GM19238 (cell line): ENCODE data around the gene DNAJC24.
A peak's percentile ranks its signal among the peaks of the same experiment; 100 is the strongest.
"Not testable (repeated sequence)": the region's sequence is repeated elsewhere in the genome, so short reads cannot be mapped to it uniquely, and the experiment has no call there.

ENCODE experiments used
- DNase-seq: peaks from one replicate; pipeline ENCODE4 v3.0.0; 2011; ENCODE audit warnings: low spot score; ENCODE audit not compliant: insufficient read length

DNAJC24 gene

GRCh38 chr11:31369348-31370329 is at the start of gene DNAJC24, which contains the start of gene DCDC1:
Gene DNAJC24 (plus strand): TSS chr11:31369860. CDS start chr11:31370749, 889 bp downstream.
Gene DCDC1 (minus strand): TSS chr11:31369739. CDS start chr11:31328280, 41,459 bp downstream.
- peak; percentile 53 for DNase-seq

- not testable (repeated sequence) for DNase-seq
Observed at GRCh38 chr11:31321494-31321893, 48.2 kb upstream of the DNAJC24 start.

GRCh38 chr11:31323145-31323544 is 46.5 kb upstream of the DNAJC24 start:
- no peak for DNase-seq

GRCh38 chr11:31325160-31325559 is 44.5 kb upstream of the DNAJC24 start:
- no peak for DNase-seq

GRCh38 chr11:31326470-31327148 is 43.1 kb upstream of the DNAJC24 start:
- no peak for DNase-seq

- no peak for DNase-seq
Observed at GRCh38 chr11:31327417-31327816, 42.2 kb upstream of the DNAJC24 start.

GRCh38 chr11:31328697-31329096 is 41.0 kb upstream of the DNAJC24 start:
- DNase-seq = no peak

GRCh38 chr11:31337806-31338205 is 31.9 kb upstream of the DNAJC24 start:
- DNase-seq = no peak

GRCh38 chr11:31340903-31341572 is 28.6 kb upstream of the DNAJC24 start:
- DNase-seq = no peak

GRCh38 chr11:31351168-31351567 is 18.5 kb upstream of the DNAJC24 start:
- DNase-seq = no peak

- no peak for DNase-seq
Observed at GRCh38 chr11:31355131-31355530, 14.5 kb upstream of the DNAJC24 start.

- DNase-seq = no peak
Observed at GRCh38 chr11:31355817-31356216, 13.8 kb upstream of the DNAJC24 start.

GRCh38 chr11:31361743-31362142 is 7.9 kb upstream of the DNAJC24 start:
- DNase-seq = no peak

- no peak for DNase-seq
Observed at GRCh38 chr11:31366795-31367194, 2.9 kb upstream of the DNAJC24 start.

GRCh38 chr11:31375879-31376278 is 6.2 kb downstream of the DNAJC24 start:
- no peak for DNase-seq

GRCh38 chr11:31383116-31383515 is 13.5 kb downstream of the DNAJC24 start:
- DNase-seq = no peak

- no peak for DNase-seq
Observed at GRCh38 chr11:31387379-31387778, 17.7 kb downstream of the DNAJC24 start.

- DNase-seq = no peak
Observed at GRCh38 chr11:31397239-31397834, 27.7 kb downstream of the DNAJC24 start.

- no peak for DNase-seq
Observed at GRCh38 chr11:31404614-31405013, 35.0 kb downstream of the DNAJC24 start.

- DNase-seq = no peak
Observed at GRCh38 chr11:31408201-31408600, 38.5 kb downstream of the DNAJC24 start.

- DNase-seq = no peak
Observed at GRCh38 chr11:31412946-31413345, 43.3 kb downstream of the DNAJC24 start.
